ENCODE data around the gene GNRHR.

DNA sequence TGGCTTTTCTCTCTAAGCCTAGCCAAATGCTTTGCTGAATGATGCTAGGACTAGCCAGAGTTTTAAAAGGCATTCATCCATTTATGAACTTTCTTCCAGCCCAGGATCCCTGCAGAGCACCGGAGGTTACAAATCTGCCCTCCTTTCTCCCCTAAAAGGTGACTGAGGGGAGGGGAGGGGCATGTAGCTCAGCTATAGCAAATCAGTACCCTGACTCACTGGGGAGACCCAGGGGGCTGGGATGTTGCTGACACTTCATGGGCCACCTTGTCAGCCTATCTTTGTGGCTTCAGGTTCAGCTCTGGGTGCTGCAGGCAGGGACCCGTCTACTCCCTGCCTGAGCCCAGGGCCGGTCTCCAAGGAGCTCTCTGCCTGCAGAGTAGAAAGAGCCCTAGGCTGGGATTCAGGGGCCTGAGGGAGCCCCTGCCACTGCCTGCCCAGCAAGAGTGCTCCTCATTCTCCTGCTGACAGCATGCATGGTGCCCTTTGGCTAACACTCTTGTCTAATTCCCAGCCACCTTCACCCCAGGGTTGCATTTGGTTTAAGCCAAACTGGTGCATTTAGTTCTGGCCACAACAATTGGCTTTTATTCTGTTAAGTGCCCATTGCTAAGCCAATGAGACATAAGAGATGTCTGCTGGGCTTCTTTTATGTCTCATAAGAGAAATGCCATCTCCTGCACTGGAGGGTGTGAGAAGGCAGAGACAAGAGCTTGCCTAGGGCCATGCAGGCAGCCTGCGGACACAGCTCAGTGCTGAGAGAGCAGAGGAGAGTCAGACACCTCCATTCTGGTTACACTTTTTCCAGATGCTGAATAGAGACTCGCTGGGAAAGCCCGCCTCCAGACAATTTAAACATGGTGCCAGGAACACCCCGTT, 41.3 kb downstream of the GNRHR start:
- TF ChIP-seq EP300 (IDR thresholded peaks at IDR 0.05) (no peak), POLR2A (IDR thresholded peaks at IDR 0.05) (no peak)
- TF ChIP-seq, protein P1, sequence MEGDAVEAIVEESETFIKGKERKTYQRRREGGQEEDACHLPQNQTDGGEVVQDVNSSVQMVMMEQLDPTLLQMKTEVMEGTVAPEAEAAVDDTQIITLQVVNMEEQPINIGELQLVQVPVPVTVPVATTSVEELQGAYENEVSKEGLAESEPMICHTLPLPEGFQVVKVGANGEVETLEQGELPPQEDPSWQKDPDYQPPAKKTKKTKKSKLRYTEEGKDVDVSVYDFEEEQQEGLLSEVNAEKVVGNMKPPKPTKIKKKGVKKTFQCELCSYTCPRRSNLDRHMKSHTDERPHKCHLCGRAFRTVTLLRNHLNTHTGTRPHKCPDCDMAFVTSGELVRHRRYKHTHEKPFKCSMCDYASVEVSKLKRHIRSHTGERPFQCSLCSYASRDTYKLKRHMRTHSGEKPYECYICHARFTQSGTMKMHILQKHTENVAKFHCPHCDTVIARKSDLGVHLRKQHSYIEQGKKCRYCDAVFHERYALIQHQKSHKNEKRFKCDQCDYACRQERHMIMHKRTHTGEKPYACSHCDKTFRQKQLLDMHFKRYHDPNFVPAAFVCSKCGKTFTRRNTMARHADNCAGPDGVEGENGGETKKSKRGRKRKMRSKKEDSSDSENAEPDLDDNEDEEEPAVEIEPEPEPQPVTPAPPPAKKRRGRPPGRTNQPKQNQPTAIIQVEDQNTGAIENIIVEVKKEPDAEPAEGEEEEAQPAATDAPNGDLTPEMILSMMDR (IDR thresholded peaks at IDR 0.05), result no peak
